Coronary artery (tissue), 2 donors: Measurements from ENCODE around the gene B3GNT2.

Source experiments
- DNase-seq: peaks from one replicate; pipeline ENCODE4 v3.0.0-alpha.2; 2017; ENCODE audit warnings: low spot score
- H3K27ac ChIP-seq, 2 donors: fragments of 200-600 bp; sonication (generic); one replicate each; pipeline ENCODE4 v1.5.1; 2016 to 2019
- H3K4me3 ChIP-seq: fragments of 200-600 bp; sonication (generic); 2 replicates; pipeline ENCODE4 v1.5.1; 2016; ENCODE audit warnings: mild to moderate bottlenecking, moderate library complexity
- TF ChIP-seq, protein P1 (sequence below): fragments of 200-600 bp; sonication (generic); IDR thresholded peaks from one replicate; pipeline ENCODE4 v1.5.1; 2019; ENCODE audit warnings: antibody characterized with exemption

Gene B3GNT2

GRCh38 chr2:62177392-62178049, 18.4 kb upstream of the B3GNT2 start:
- Histone ChIP-seq H3K27ac (peak overlapping the region in 1 of 2 donors; percentile 82), H3K4me3 (no peak overlapping the region)
- TF ChIP-seq, protein P1, sequence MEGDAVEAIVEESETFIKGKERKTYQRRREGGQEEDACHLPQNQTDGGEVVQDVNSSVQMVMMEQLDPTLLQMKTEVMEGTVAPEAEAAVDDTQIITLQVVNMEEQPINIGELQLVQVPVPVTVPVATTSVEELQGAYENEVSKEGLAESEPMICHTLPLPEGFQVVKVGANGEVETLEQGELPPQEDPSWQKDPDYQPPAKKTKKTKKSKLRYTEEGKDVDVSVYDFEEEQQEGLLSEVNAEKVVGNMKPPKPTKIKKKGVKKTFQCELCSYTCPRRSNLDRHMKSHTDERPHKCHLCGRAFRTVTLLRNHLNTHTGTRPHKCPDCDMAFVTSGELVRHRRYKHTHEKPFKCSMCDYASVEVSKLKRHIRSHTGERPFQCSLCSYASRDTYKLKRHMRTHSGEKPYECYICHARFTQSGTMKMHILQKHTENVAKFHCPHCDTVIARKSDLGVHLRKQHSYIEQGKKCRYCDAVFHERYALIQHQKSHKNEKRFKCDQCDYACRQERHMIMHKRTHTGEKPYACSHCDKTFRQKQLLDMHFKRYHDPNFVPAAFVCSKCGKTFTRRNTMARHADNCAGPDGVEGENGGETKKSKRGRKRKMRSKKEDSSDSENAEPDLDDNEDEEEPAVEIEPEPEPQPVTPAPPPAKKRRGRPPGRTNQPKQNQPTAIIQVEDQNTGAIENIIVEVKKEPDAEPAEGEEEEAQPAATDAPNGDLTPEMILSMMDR, result no peak
- DNase-seq, result no peak

GRCh38 chr2:62178741-62179271, 17.1 kb upstream of the B3GNT2 start:
- Histone ChIP-seq H3K27ac (peak overlapping the region; percentile 66 to 82), H3K4me3 (no peak overlapping the region)
- TF ChIP-seq, protein P1, result no peak
- DNase-seq, result no peak

GRCh38 chr2:62180975-62181374, 14.9 kb upstream of the B3GNT2 start:
- H3K4me3 ChIP-seq, result no peak overlapping the region
- no peak overlapping the region for H3K27ac ChIP-seq
- no peak for DNase-seq
- TF ChIP-seq, protein P1, result no peak

DNA sequence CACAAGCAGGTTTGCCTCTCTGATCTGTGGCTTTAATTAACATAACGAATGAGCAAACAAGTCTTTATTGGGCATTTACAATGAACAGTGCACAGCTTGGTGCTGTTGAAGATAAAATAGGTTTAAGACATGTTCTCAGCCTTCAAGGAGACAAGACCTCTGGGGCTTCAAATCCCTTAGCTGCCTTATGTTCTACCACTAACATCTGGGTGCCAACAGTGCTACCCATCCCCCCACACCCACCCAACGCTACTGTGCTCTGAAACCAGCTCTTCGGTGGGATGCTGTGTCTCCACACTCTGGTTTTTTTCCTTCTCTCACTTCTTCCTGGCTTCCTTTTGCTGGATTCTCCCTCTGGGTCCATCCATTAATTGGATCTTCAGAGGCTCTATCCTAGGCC, 14.1 kb upstream of the B3GNT2 start:
- Histone ChIP-seq H3K4me3 (no peak overlapping the region), H3K27ac (no peak overlapping the region)
- TF ChIP-seq, protein P1, result no peak
- DNase-seq, result no peak

GRCh38 chr2:62184512-62185230, 11.2 kb upstream of the B3GNT2 start:
- H3K4me3 ChIP-seq, result no peak overlapping the region
- H3K27ac ChIP-seq, result no peak overlapping the region
- no peak for DNase-seq
- TF ChIP-seq, protein P1, result no peak

GRCh38 chr2:62185475-62186155, 10.3 kb upstream of the B3GNT2 start:
- Histone ChIP-seq H3K27ac (peak overlapping the region in 1 of 2 donors; percentile 29), H3K4me3 (no peak overlapping the region)
- DNase-seq, result no peak
- TF ChIP-seq, protein P1, result no peak
